Measurements from ENCODE around the gene DSG4.

The DSG4 gene

GRCh38 chr18:31382107-31382506, 5.5 kb downstream of the DSG4 start:
- Histone ChIP-seq H3K9ac (ENCODE audit: low read length in 2 of 2) (no peak overlapping the region), H3K36me3 (ENCODE audit: control insufficient read depth in 2 of 2, insufficient read depth in 2 of 2, low read length in 2 of 2) (no peaks in the 10 kb centered on the region), H3K27me3 (ENCODE audit: control insufficient read depth in 1 of 2, insufficient read depth in 2 of 2, low read length in 2 of 2) (no peaks in the 10 kb centered on the region), H3K4me1 (ENCODE audit: control insufficient read depth, insufficient read depth, low read length) (no peaks in the 10 kb centered on the region), H3K27ac (ENCODE audit: low read length) (no peak overlapping the region), H3K9me3 (ENCODE audit: control insufficient read depth in 2 of 2, low read length in 2 of 2) (no peaks in the 10 kb centered on the region), H3K4me3 (ENCODE audit: low read length in 2 of 2) (no peak overlapping the region)

DNA sequence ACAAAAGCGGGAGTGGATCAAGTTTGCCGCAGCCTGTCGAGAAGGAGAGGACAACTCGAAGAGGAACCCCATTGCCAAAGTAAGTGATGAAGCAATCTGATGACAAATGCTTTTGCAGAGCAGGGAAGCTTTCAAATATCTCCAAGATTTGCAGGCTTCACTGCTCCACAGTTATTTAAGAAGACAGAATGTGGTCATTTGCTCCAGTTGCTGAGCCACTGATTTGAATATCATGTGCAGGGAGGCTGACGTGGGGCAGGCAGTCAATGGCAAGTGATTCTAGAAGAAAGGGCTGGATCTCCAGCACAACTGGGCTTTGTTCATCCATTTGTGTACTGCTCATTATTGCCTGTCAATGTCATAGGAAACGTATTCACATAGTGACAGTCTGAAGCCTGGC, 10.2 kb downstream of the DSG4 start:
- H3K4me3 ChIP-seq (ENCODE audit: low read length in 2 of 2) = no peak overlapping the region

GRCh38 chr18:31393286-31393685, 16.7 kb downstream of the DSG4 start:
- H3K36me3 ChIP-seq (ENCODE audit: control insufficient read depth in 2 of 2, insufficient read depth in 2 of 2, low read length in 2 of 2) = no peaks in the 10 kb centered on the region
- no peak overlapping the region for H3K9ac ChIP-seq (ENCODE audit: low read length in 2 of 2)
- H3K4me1 ChIP-seq (ENCODE audit: control insufficient read depth, insufficient read depth, low read length) = no peaks in the 10 kb centered on the region
- no peaks in the 10 kb centered on the region for H3K9me3 ChIP-seq (ENCODE audit: control insufficient read depth in 2 of 2, low read length in 2 of 2)
- no peaks in the 10 kb centered on the region for H3K27me3 ChIP-seq (ENCODE audit: control insufficient read depth in 1 of 2, insufficient read depth in 2 of 2, low read length in 2 of 2)
- H3K27ac ChIP-seq (ENCODE audit: low read length) = no peak overlapping the region
- no peak overlapping the region for H3K4me3 ChIP-seq (ENCODE audit: low read length in 2 of 2)

More for the DNA sequence above, 10.2 kb downstream of the DSG4 start:
- H3K4me1 ChIP-seq (ENCODE audit: control insufficient read depth, insufficient read depth, low read length) = no peaks in the 10 kb centered on the region
- H3K9me3 ChIP-seq (ENCODE audit: control insufficient read depth in 2 of 2, low read length in 2 of 2) = no peaks in the 10 kb centered on the region
- H3K36me3 ChIP-seq (ENCODE audit: control insufficient read depth in 2 of 2, insufficient read depth in 2 of 2, low read length in 2 of 2) = no peaks in the 10 kb centered on the region
- H3K27ac ChIP-seq (ENCODE audit: low read length) = no peak overlapping the region
- no peaks in the 10 kb centered on the region for H3K27me3 ChIP-seq (ENCODE audit: control insufficient read depth in 1 of 2, insufficient read depth in 2 of 2, low read length in 2 of 2)
- no peak overlapping the region for H3K9ac ChIP-seq (ENCODE audit: low read length in 2 of 2)

GRCh38 chr18:31396796-31397612, 20.4 kb downstream of the DSG4 start:
- H3K27me3 ChIP-seq (ENCODE audit: control insufficient read depth in 1 of 2, insufficient read depth in 2 of 2, low read length in 2 of 2) = no peaks in the 10 kb centered on the region
- no peak overlapping the region for H3K9ac ChIP-seq (ENCODE audit: low read length in 2 of 2)
- H3K4me1 ChIP-seq (ENCODE audit: control insufficient read depth, insufficient read depth, low read length) = no peaks in the 10 kb centered on the region
- no peaks in the 10 kb centered on the region for H3K36me3 ChIP-seq (ENCODE audit: control insufficient read depth in 2 of 2, insufficient read depth in 2 of 2, low read length in 2 of 2)
- H3K9me3 ChIP-seq (ENCODE audit: control insufficient read depth in 2 of 2, low read length in 2 of 2) = no peaks in the 10 kb centered on the region
- H3K4me3 ChIP-seq (ENCODE audit: low read length in 2 of 2) = no peak overlapping the region
- no peak overlapping the region for H3K27ac ChIP-seq (ENCODE audit: low read length)

DNA sequence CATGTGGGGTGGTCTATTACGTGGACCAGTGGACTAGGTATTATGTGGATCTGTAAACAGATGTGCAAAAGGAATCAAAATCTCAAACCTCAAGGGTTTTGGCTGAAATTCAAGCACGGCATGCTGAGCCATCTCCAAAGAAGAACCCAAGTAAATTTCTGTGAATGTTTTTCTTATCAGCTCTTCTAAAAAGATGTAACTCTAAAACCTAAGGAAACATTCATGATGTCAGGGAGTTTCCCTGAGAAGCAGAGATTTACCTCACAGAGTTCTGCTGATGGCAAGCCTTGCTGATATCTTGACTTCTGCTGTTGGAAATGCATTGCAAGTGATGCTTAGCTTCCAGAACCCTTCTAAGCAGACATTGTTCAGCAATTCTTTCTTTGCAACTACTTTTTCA, 21.6 kb downstream of the DSG4 start:
- Histone ChIP-seq H3K27ac (ENCODE audit: low read length) (no peak overlapping the region), H3K9ac (ENCODE audit: low read length in 2 of 2) (no peak overlapping the region), H3K36me3 (ENCODE audit: control insufficient read depth in 2 of 2, insufficient read depth in 2 of 2, low read length in 2 of 2) (no peaks in the 10 kb centered on the region), H3K9me3 (ENCODE audit: control insufficient read depth in 2 of 2, low read length in 2 of 2) (no peaks in the 10 kb centered on the region), H3K4me3 (ENCODE audit: low read length in 2 of 2) (no peak overlapping the region), H3K4me1 (ENCODE audit: control insufficient read depth, insufficient read depth, low read length) (no peaks in the 10 kb centered on the region), H3K27me3 (ENCODE audit: control insufficient read depth in 1 of 2, insufficient read depth in 2 of 2, low read length in 2 of 2) (no peaks in the 10 kb centered on the region)

DNA sequence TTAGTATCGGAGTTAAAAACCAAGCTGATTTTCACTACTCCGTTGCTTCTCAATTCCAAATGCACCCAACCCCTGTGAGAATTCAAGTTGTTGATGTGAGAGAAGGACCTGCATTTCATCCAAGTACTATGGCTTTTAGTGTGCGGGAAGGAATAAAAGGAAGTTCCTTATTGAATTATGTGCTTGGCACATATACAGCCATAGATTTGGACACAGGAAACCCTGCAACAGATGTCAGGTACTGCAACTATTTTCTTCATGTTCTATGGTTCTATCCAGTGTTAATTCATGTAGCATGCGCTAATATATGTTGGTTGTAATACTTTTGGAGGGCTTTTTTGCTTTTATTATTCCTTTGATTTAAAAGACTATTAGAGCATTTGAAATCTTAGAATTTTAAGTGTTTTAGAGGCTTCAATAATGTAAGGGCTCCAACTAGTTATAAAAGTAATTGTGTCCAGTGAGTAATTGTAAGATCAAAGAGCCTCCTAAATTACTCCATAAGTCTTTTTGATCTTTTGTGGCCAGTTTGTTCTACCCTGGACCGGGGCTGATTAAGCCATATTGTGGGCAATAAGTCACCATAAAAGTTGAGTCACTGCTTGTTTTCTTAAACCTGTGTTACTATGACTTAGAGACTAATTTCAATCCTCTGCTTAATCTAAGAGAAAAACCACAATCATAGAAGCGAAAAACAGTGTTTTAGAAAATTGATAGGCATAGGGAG, 22.9 kb downstream of the DSG4 start:
- H3K27me3 ChIP-seq (ENCODE audit: control insufficient read depth in 1 of 2, insufficient read depth in 2 of 2, low read length in 2 of 2) = no peaks in the 10 kb centered on the region
- H3K4me1 ChIP-seq (ENCODE audit: control insufficient read depth, insufficient read depth, low read length) = no peaks in the 10 kb centered on the region
- no peak overlapping the region for H3K9ac ChIP-seq (ENCODE audit: low read length in 2 of 2)
- H3K4me3 ChIP-seq (ENCODE audit: low read length in 2 of 2) = no peak overlapping the region
- no peaks in the 10 kb centered on the region for H3K36me3 ChIP-seq (ENCODE audit: control insufficient read depth in 2 of 2, insufficient read depth in 2 of 2, low read length in 2 of 2)
- no peaks in the 10 kb centered on the region for H3K9me3 ChIP-seq (ENCODE audit: control insufficient read depth in 2 of 2, low read length in 2 of 2)
- H3K27ac ChIP-seq (ENCODE audit: low read length) = no peak overlapping the region

- Histone ChIP-seq H3K4me3 (ENCODE audit: low read length in 2 of 2) (no peak overlapping the region), H3K27ac (ENCODE audit: low read length) (no peak overlapping the region), H3K36me3 (ENCODE audit: control insufficient read depth in 2 of 2, insufficient read depth in 2 of 2, low read length in 2 of 2) (no peaks in the 10 kb centered on the region), H3K27me3 (ENCODE audit: control insufficient read depth in 1 of 2, insufficient read depth in 2 of 2, low read length in 2 of 2) (no peaks in the 10 kb centered on the region), H3K9me3 (ENCODE audit: control insufficient read depth in 2 of 2, low read length in 2 of 2) (no peaks in the 10 kb centered on the region), H3K9ac (ENCODE audit: low read length in 2 of 2) (no peak overlapping the region), H3K4me1 (ENCODE audit: control insufficient read depth, insufficient read depth, low read length) (no peaks in the 10 kb centered on the region)
Observed at GRCh38 chr18:31401156-31402025, 24.8 kb downstream of the DSG4 start.

DNA sequence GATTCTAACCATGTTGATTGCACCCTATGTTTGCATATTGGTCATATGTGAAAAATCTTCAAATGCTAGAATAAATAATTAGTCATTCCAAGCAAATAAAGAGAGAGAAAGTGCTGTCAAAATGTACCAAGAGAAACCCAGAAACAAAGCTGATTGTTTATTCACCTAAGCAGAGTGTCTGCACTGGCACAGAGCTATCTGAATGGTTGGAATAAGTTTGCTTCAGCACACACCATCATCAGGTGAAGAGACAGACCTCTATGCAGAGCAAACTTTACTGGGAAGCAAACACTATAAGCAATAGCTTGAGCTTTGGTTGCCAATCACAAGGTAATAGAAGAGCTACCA, 25.4 kb downstream of the DSG4 start:
- Histone ChIP-seq H3K27me3 (ENCODE audit: control insufficient read depth in 1 of 2, insufficient read depth in 2 of 2, low read length in 2 of 2) (no peaks in the 10 kb centered on the region), H3K4me1 (ENCODE audit: control insufficient read depth, insufficient read depth, low read length) (no peaks in the 10 kb centered on the region), H3K4me3 (ENCODE audit: low read length in 2 of 2) (no peak overlapping the region), H3K9me3 (ENCODE audit: control insufficient read depth in 2 of 2, low read length in 2 of 2) (no peaks in the 10 kb centered on the region), H3K9ac (ENCODE audit: low read length in 2 of 2) (no peak overlapping the region), H3K27ac (ENCODE audit: low read length) (no peak overlapping the region), H3K36me3 (ENCODE audit: control insufficient read depth in 2 of 2, insufficient read depth in 2 of 2, low read length in 2 of 2) (no peaks in the 10 kb centered on the region)

GRCh38 chr18:31403409-31403808, 26.8 kb downstream of the DSG4 start:
- Histone ChIP-seq H3K27ac (ENCODE audit: low read length) (no peak overlapping the region), H3K9me3 (ENCODE audit: control insufficient read depth in 2 of 2, low read length in 2 of 2) (no peaks in the 10 kb centered on the region), H3K9ac (ENCODE audit: low read length in 2 of 2) (no peak overlapping the region), H3K27me3 (ENCODE audit: control insufficient read depth in 1 of 2, insufficient read depth in 2 of 2, low read length in 2 of 2) (no peaks in the 10 kb centered on the region), H3K36me3 (ENCODE audit: control insufficient read depth in 2 of 2, insufficient read depth in 2 of 2, low read length in 2 of 2) (no peaks in the 10 kb centered on the region), H3K4me1 (ENCODE audit: control insufficient read depth, insufficient read depth, low read length) (no peaks in the 10 kb centered on the region), H3K4me3 (ENCODE audit: low read length in 2 of 2) (no peak overlapping the region)

DNA sequence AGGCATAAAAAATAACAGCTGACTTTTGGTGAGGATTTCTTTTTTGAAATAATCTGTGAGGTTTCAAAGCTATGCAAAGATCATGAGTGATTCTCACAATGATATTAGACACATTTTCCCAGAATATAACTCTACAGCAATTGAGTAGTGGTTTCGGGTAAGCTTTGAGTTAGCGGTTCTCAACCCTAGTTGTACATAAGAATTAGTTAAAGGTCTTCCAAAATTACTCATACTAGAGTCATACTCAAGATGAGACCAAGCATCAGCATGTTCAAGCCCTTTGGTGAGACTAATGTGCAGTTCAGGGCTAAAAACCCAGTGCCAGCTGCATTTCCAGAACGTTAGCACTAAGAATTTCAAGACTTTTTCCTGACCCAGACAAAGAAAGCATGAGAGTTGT, 31.1 kb downstream of the DSG4 start:
- Histone ChIP-seq H3K9me3 (ENCODE audit: control insufficient read depth in 2 of 2, low read length in 2 of 2) (no peaks in the 10 kb centered on the region), H3K36me3 (ENCODE audit: control insufficient read depth in 2 of 2, insufficient read depth in 2 of 2, low read length in 2 of 2) (no peaks in the 10 kb centered on the region), H3K4me3 (ENCODE audit: low read length in 2 of 2) (no peak overlapping the region), H3K27me3 (ENCODE audit: control insufficient read depth in 1 of 2, insufficient read depth in 2 of 2, low read length in 2 of 2) (no peaks in the 10 kb centered on the region), H3K9ac (ENCODE audit: low read length in 2 of 2) (no peak overlapping the region), H3K27ac (ENCODE audit: low read length) (no peak overlapping the region), H3K4me1 (ENCODE audit: control insufficient read depth, insufficient read depth, low read length) (no peaks in the 10 kb centered on the region)
